H9 (cell line): ENCODE results near the gene AZGP1. TPM values are rescaled to one million over a fixed set of nuclear protein-coding genes. Genes with fewer than 3 reads are reported as not detected.

ENCODE experiments used
- DNase-seq: peaks from one replicate; pipeline ENCODE4 v3.0.0-alpha.2; 2017
- H2AFZ ChIP-seq: one replicate; pipeline ENCODE4 v1.6.1; 2013; ENCODE audit warnings: mild to moderate bottlenecking, low read length, control low read depth, moderate library complexity
- H2AK5ac ChIP-seq: 2 replicates; pipeline ENCODE4 v1.6.1; 2013; ENCODE audit warnings: low read length, control low read depth, mixed read lengths; ENCODE audit not compliant: insufficient read length
- H2BK120ac ChIP-seq: one replicate; pipeline ENCODE4 v1.6.1; 2013; ENCODE audit warnings: low read depth, mild to moderate bottlenecking, low read length, control low read depth, inconsistent platforms; ENCODE audit not compliant: poor library complexity, severe bottlenecking
- H2BK12ac ChIP-seq: 2 replicates; pipeline ENCODE4 v1.6.1; 2013; ENCODE audit warnings: low read length, control low read depth, mixed read lengths, low read depth; ENCODE audit not compliant: insufficient read length
- H2BK15ac ChIP-seq: 2 replicates; pipeline ENCODE4 v1.6.1; 2013; ENCODE audit warnings: low read depth, low read length, control low read depth
- H2BK20ac ChIP-seq: one replicate; pipeline ENCODE4 v1.6.1; 2013; ENCODE audit warnings: low read depth, mild to moderate bottlenecking, low read length, control low read depth, inconsistent platforms; ENCODE audit not compliant: poor library complexity, severe bottlenecking
- H2BK5ac ChIP-seq: 2 replicates; pipeline ENCODE4 v1.6.1; 2013; ENCODE audit warnings: low read length, control low read depth, mixed read lengths; ENCODE audit not compliant: insufficient read length
- H3K14ac ChIP-seq: 2 replicates; pipeline ENCODE4 v1.6.1; 2013; ENCODE audit warnings: low read length, control low read depth; ENCODE audit not compliant: insufficient read depth
- H3K18ac ChIP-seq: 2 replicates; pipeline ENCODE4 v1.6.1; 2013; ENCODE audit warnings: low read depth, mild to moderate bottlenecking, mixed read lengths, low read length, control low read depth; ENCODE audit not compliant: insufficient read length
- H3K23ac ChIP-seq: 2 replicates; pipeline ENCODE4 v1.6.1; 2013; ENCODE audit warnings: low read length, control low read depth, mixed read lengths, low read depth; ENCODE audit not compliant: insufficient read length
- H3K23me2 ChIP-seq: 2 replicates; pipeline ENCODE4 v1.6.1; 2013; ENCODE audit warnings: low read depth, mild to moderate bottlenecking, mixed read lengths, low read length, control low read depth; ENCODE audit not compliant: insufficient read length, poor library complexity, severe bottlenecking
- H3K27ac ChIP-seq: 2 replicates; pipeline ENCODE4 v1.5.1; 2013; ENCODE audit warnings: low read length, control low read depth, mixed read lengths, low read depth; ENCODE audit not compliant: insufficient read length
- H3K27me3 ChIP-seq: 2 replicates; pipeline ENCODE4 v1.6.1; 2013; ENCODE audit warnings: low read length, control low read depth, inconsistent platforms; ENCODE audit not compliant: insufficient read depth
- H3K4ac ChIP-seq: 2 replicates; pipeline ENCODE4 v1.6.1; 2013; ENCODE audit warnings: low read depth, mild to moderate bottlenecking, control low read depth, inconsistent platforms, low read length, moderate library complexity
- H3K4me1 ChIP-seq: 2 replicates; pipeline ENCODE4 v1.6.1; 2013; ENCODE audit warnings: low read length, control low read depth, inconsistent platforms; ENCODE audit not compliant: insufficient read depth
- H3K4me2 ChIP-seq: 2 replicates; pipeline ENCODE4 v1.6.1; 2013; ENCODE audit warnings: low read length, control low read depth, mixed read lengths; ENCODE audit not compliant: insufficient read length, insufficient read depth
- H3K56ac ChIP-seq: 2 replicates; pipeline ENCODE4 v1.6.1; 2013; ENCODE audit warnings: low read depth, mild to moderate bottlenecking, mixed read lengths, low read length, control low read depth; ENCODE audit not compliant: insufficient read length
- H3K79me1 ChIP-seq: 2 replicates; pipeline ENCODE4 v1.6.1; 2013; ENCODE audit warnings: low read depth, mild to moderate bottlenecking, moderate library complexity, low read length, control low read depth, inconsistent platforms; ENCODE audit not compliant: insufficient read depth, poor library complexity, severe bottlenecking
- H3K79me2 ChIP-seq: 2 replicates; pipeline ENCODE4 v1.6.1; 2013; ENCODE audit warnings: low read length, control low read depth, inconsistent platforms; ENCODE audit not compliant: insufficient read depth
- H3K9ac ChIP-seq: 2 replicates; pipeline ENCODE4 v1.6.1; 2013; ENCODE audit warnings: low read length, control low read depth, mixed read lengths; ENCODE audit not compliant: insufficient read length; ENCODE audit errors: extremely low read depth
- H3K9me3 ChIP-seq: one replicate; pipeline ENCODE4 v1.6.1; 2013; ENCODE audit warnings: low read depth, low read length, inconsistent platforms; ENCODE audit not compliant: control insufficient read depth
- H3T11ph ChIP-seq: one replicate; pipeline ENCODE4 v1.6.1; 2013; ENCODE audit warnings: mild to moderate bottlenecking, low read length, control low read depth, inconsistent platforms
- H4K20me1 ChIP-seq: one replicate; pipeline ENCODE4 v1.6.1; 2013; ENCODE audit not compliant: control insufficient read depth, insufficient read length, insufficient read depth
- H4K5ac ChIP-seq: 2 replicates; pipeline ENCODE4 v1.6.1; 2013; ENCODE audit warnings: low read depth, mild to moderate bottlenecking, mixed read lengths, low read length, control low read depth; ENCODE audit not compliant: insufficient read length
- H4K8ac ChIP-seq: replicated peaks from 2 replicates; pipeline ENCODE4 v1.6.1; 2013; ENCODE audit warnings: low read length, control low read depth, mixed read lengths, low read depth; ENCODE audit not compliant: insufficient read length
- H4K91ac ChIP-seq: 2 replicates; pipeline ENCODE4 v1.6.1; 2013; ENCODE audit warnings: low read depth, mild to moderate bottlenecking, moderate library complexity, mixed read lengths, low read length, control low read depth; ENCODE audit not compliant: insufficient read length
- H3K27ac Mint-ChIP-seq, 3 experiments: 2 replicates in 2 of 3; 3 replicates in 1 of 3; pipeline ENCODE4 v1.8.0; 2020 to 2021; ENCODE audit warnings: mixed read lengths in 3 of 3, mild to moderate bottlenecking in 1 of 3, moderate library complexity in 1 of 3
- H3K27me3 Mint-ChIP-seq: 2 replicates; pipeline ENCODE4 v1.8.0; 2021; ENCODE audit warnings: low read depth, mild to moderate bottlenecking, moderate library complexity, mixed read lengths
- H3K36me3 Mint-ChIP-seq, 3 experiments: 2 replicates in 2 of 3; 3 replicates in 1 of 3; pipeline ENCODE4 v1.8.0; 2020 to 2021; ENCODE audit warnings: low read depth in 3 of 3, mixed read lengths in 3 of 3; ENCODE audit not compliant: insufficient read depth in 1 of 3
- H3K4me1 Mint-ChIP-seq, 2 experiments: 2 replicates each; pipeline ENCODE4 v1.8.0; 2020; ENCODE audit warnings: mixed read lengths in 2 of 2
- H3K4me3 Mint-ChIP-seq, 2 experiments: 2 replicates in 1 of 2; 3 replicates in 1 of 2; pipeline ENCODE4 v1.8.0; 2020 to 2021; ENCODE audit warnings: mild to moderate bottlenecking in 2 of 2, mixed read lengths in 2 of 2, moderate library complexity in 1 of 2
- H3K9me3 Mint-ChIP-seq, 2 experiments: 2 replicates in 1 of 2; 3 replicates in 1 of 2; pipeline ENCODE4 v1.8.0; 2020; ENCODE audit warnings: mild to moderate bottlenecking in 2 of 2, mixed read lengths in 2 of 2, moderate library complexity in 1 of 2
- WGBS: extraction: QIAGEN DNeasy Blood & Tissue Kit; methylation state at CpG from one replicate; pipeline ENCODE4 v1.1.7; 2013; ENCODE audit warnings: missing lambda C conversion rate, low lambda C conversion rate, mixed read lengths; ENCODE audit not compliant: insufficient read length; ENCODE audit errors: extremely low coverage; 5-methylcytosine and 5-hydroxymethylcytosine counted together
- total RNA-seq: library from RNA; stranded (reverse); gene quantifications from 2 replicates; pipeline ENCODE4 v1.2.1, GENCODE V29; 2021
- TF ChIP-seq, protein P1 (sequence below): fragments of 200-600 bp; sonication (generic); conservative IDR thresholded peaks from 3 replicates; pipeline ENCODE4 v1.8.0; 2021; ENCODE audit warnings: antibody characterized with exemption, mild to moderate bottlenecking

AZGP1 gene
- total RNA-seq, 1 experiment from 2014 or later = not detected

DNA sequence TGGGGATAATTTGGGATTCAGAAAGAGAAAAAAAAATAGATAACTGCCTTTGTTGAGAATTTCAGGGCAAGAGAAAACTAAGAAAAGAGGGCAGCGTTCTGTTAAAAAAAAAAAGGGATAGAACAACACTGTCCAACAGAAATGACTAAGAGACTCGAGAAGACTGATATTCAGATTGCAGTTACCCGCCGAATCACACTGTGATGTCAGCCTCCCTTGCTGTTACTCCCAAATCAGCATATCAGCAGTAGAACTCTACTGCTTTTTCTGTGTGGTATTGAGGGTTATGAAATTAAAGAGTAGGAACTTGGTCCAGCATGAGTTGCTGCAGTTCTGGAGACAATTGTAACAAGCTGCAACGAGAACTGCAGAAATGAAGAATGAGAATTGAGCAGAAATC, 48.3 kb downstream of the AZGP1 start:
- H3K14ac ChIP-seq = no peak overlapping the region
- no peak overlapping the region for H2AK5ac ChIP-seq
- no peak overlapping the region for H2BK20ac ChIP-seq
- Mint-ChIP-seq H3K4me1 (peaks cover 21 to 23% of the 10 kb centered on the region in 2 experiments), H3K4me3 (no peak overlapping the region), H3K27me3 (peaks cover 15% of the 10 kb centered on the region), H3K9me3 (peaks cover 0 to 4% of the 10 kb centered on the region in 2 experiments; a peak in 2 of 5 replicates), H3K36me3 (peaks cover 0 to 14% (median 3%) of the 10 kb centered on the region in 3 experiments; a peak in 4 of 7 replicates), H3K27ac (no peak overlapping the region; a peak in 1 of 7 replicates)
- H4K8ac ChIP-seq = no peak overlapping the region
- no peak overlapping the region for H4K5ac ChIP-seq
- no peaks in the 10 kb centered on the region for H3K79me1 ChIP-seq
- no peak overlapping the region for H3K9ac ChIP-seq
- no peak overlapping the region for H3K23ac ChIP-seq
- H2BK5ac ChIP-seq = no peak overlapping the region
- no peak for DNase-seq
- no peak overlapping the region for H3T11ph ChIP-seq
- no peak overlapping the region for H4K91ac ChIP-seq
- no peak overlapping the region for H3K27ac ChIP-seq
- H2BK120ac ChIP-seq = no peak overlapping the region
- no peaks in the 10 kb centered on the region for H3K27me3 ChIP-seq
- H2AFZ ChIP-seq = no peak overlapping the region
- H3K9me3 ChIP-seq = no peaks in the 10 kb centered on the region
- H2BK15ac ChIP-seq = no peak overlapping the region
- peaks cover 4% of the 10 kb centered on the region for H3K23me2 ChIP-seq
- no peak overlapping the region for H3K4me2 ChIP-seq
- no peaks in the 10 kb centered on the region for H4K20me1 ChIP-seq
- TF ChIP-seq, protein P1, sequence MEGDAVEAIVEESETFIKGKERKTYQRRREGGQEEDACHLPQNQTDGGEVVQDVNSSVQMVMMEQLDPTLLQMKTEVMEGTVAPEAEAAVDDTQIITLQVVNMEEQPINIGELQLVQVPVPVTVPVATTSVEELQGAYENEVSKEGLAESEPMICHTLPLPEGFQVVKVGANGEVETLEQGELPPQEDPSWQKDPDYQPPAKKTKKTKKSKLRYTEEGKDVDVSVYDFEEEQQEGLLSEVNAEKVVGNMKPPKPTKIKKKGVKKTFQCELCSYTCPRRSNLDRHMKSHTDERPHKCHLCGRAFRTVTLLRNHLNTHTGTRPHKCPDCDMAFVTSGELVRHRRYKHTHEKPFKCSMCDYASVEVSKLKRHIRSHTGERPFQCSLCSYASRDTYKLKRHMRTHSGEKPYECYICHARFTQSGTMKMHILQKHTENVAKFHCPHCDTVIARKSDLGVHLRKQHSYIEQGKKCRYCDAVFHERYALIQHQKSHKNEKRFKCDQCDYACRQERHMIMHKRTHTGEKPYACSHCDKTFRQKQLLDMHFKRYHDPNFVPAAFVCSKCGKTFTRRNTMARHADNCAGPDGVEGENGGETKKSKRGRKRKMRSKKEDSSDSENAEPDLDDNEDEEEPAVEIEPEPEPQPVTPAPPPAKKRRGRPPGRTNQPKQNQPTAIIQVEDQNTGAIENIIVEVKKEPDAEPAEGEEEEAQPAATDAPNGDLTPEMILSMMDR = no peak
- H2BK12ac ChIP-seq = no peak overlapping the region
- WGBS = no CpG with 5 or more reads among the region's 5 CpGs
- H3K79me2 ChIP-seq = no peaks in the 10 kb centered on the region
- no peak overlapping the region for H3K4ac ChIP-seq
- H3K4me1 ChIP-seq = no peaks in the 10 kb centered on the region; the same call in 1 of the 2 replicates
- H3K56ac ChIP-seq = no peak overlapping the region
- no peak overlapping the region for H3K18ac ChIP-seq
